Epidermal melanocyte (primary cell): ENCODE measurements around the gene PACS1.
"Not testable (repeated sequence)": the region's sequence is repeated elsewhere in the genome, so short reads cannot be mapped to it uniquely, and the experiment has no call there.

Experiments used
- DNase-seq: peaks from one replicate; pipeline ENCODE4 v3.0.0; 2011; ENCODE audit warnings: low spot score; ENCODE audit not compliant: insufficient read length

The PACS1 gene

DNA sequence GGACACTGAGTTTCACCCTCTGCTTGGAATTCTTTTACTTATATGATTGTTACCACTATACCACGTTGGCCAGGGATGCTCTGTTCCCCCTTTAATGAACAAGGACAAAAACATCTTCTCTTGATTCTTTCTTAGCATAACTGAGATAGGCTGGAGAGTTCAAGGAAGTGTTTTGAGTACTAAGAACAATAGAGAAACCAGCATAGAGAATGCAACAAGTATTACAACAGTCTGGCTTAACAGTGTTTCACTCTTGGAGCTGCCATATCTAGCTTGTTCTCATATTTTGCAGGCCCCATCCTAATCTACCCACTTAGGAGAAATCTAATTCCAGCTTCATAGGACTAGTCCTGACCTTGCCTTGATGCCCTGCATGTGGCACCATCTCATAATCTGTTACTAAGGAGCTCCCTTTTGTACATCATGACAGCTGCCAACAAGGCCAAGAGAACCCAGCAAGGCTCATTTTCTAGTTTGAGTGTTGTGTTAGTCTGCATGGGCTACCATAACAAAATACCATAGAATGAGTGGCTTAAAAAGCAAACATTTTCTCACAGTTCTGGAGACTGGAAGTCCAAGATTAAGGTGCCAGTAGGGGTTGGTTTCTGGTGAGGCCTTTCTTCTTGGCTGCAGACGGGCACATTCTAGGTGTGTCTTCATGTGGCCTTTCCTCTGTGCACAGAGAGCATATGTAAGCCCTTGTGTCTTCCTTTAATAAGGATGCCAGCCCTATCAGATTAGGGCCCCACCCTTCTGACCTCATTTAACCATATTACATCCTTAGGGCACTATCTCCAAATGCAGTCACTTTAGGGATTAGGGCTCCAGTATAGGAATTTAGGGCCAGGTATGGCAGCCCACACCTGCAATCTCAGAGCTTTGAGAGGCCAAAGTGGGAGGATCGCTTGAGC, 37.8 kb downstream of the PACS1 start:
- no peak for DNase-seq

DNA sequence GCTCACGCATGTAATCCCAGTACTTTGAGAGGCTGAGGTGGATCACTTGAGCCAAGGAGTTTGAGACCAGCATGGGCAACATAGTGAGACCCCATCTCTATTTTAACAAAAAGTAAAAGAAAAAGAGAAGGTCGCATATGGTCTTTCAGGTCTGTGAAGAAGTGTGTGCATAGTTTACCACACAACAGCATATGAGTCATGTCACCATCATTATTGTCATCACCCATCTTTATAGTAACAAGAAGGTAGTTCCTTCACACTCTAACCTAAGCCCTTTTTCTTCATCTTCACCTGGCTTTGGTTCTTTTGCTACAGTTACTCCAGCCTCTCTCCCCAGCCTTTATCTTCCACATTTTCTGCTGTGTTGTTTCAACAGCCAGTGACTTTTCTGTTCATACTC, 39.2 kb downstream of the PACS1 start:
- DNase-seq, result no peak

DNA sequence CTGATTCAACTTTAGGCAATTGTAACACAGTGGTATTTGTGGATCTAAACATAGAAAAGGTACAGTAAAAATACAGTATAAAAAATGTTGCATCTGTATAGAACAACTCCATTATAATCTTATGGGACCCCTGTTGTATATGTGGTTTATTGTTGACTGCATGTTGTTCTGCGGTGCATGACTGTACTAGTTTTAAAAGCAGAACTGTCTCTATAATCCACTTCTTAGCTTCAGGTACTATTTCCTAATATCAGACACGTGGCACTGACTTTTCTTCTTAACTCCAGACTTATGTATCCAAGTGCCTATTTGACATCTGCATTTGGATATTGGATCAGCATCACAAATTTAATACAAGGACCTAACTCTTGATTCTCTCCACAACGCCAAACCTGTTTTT, 41.1 kb downstream of the PACS1 start:
- DNase-seq, result no peak

DNA sequence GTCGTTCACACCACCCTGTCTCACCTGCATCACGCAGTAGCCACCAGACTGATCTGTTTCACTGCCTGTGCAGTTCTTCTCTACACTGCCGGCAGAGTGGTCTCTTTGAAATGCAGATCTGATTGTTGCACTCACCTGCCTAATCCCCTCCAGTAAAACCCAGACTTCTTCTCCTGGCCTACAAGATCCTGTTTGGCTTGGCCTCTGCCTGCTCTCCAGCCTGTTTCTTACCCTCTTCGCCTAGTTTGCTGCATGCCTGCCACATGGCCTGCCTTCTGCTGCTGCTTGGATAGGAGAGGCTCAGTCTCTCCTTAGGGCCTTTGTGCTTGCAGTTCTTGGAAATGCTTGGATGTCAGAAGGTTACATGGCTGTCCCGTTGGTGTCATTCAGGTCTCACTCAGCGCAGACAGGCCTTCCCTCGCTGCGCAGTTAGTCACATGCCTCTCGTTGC, 42.0 kb downstream of the PACS1 start:
- DNase-seq, result no peak

DNA sequence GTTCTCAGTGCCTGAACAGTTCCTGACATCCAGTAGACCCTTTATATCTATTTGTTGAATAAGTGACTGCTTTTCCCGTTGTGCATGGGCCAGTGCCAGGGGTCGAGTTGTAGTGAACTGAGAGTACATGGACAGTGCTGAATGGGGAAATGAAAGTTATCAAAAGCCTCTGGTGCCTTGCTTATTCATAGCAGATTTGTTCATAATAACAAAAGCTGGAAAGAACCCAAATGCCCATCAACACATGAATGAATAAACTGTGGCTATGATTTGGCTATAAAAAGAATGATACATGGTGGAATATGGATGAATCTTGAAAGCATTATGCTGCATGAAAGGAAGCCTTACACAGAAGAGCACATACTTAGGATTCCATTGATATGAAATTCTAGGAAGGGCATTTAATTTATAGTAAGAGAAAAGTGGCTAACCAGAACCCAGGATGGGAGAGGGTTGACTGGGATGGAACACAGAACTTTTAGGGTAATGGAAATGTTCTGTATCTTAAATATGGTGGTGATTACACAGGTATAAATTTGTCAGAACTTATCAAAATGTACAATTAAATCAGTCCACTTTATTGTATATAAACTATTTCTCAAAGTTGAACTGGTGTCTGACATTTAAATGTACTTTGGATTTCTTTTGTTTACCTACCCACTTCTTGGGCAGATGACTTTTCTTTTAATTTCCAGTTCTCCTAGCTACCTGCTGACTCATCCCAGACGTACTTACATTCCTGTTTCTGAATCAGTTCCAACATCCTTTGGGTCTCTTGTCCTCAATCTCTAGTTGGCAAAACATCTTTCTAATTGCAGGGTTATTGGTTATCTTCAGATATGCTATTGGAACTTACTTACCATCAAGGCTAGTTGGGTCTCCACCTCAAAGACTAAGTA, 42.8 kb downstream of the PACS1 start:
- DNase-seq, result peak; percentile 41

DNA sequence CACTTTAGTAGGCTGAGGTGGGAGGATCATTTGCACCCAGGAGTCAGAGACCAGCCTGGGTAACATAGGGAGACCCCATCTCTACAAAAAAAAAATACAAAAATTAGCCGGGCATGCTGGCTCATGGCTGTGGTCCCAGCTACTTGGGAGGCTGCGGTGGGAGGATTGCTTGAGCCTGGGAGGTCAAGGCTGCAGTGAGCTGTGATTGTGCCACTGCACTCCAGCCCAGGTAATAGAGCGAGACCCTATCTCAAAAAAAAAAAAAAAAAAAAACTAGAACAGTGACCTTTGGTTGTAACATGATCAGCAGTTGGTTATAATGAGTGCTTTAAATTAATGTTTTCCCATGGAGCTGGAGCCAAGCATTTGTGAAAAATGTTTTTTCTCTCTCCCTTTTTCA, 44.9 kb downstream of the PACS1 start:
- DNase-seq, result not testable (repeated sequence)

DNA sequence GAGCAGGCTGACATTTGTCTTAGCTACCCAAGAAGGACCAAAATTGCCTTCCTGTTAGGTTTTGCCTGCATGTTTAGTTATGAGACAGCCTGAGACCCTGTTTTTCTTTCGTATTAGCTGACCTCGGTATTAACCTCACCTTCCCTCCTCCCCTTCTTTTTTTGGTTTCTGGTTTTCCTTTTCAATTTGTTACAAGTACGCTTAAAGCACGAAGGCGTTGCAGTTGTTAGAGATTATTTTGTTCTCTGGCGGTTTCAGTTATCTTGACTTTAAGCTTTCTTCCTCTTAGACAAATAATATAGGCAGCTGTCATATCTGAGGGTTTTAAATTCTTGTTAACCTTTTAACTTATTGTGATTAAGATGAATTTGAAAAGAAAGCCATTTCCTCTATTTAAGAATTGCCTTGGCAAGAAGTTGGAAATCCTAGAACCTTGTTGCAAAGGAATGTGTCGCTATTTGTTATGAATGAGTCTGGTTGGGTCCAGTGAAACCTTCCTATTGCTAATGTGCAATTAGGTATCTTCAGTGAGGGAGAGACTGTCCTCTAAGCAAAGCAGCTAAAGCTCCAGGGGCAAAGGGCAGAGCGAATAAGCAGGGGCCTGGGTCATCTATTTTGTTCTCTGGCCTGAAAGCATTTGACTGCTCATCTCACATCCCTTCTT, 45.7 kb downstream of the PACS1 start:
- no peak for DNase-seq

DNA sequence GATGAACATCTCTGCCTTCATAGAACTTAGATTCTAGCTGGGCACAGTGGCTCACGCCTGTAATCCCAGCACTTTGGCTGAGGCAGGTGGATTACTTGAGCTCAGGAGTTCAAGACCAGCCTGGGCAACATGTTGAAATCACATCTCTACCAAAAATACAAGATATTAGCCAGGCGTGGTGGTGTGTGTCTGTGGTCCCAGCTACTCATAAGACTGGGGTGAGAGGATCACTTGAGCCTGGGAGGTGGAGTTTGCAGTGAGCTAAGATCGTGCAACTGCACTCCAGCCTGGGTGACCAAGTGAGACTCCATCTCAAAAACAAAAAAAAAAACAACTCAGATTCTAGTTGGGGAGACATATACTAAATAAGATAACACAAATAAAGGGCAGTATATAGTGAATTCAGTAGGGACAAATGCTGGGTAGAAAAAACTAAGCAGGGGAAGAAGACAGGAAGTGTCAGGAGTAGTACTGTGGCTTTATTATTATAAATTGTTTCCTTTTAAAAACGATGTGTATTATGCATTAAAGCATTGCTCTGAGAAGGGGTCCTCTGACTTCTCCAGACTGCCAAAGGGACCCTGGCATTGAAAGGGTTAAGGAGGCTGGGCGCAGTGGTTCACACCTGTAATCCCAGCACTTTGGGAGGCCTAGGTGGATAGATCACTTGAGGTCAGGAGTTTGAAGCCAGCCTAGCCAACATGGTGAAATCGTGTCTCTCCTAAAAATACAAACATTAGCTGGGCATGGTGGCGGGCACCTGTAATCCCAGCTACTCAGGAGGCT, 46.7 kb downstream of the PACS1 start:
- no peak for DNase-seq

DNA sequence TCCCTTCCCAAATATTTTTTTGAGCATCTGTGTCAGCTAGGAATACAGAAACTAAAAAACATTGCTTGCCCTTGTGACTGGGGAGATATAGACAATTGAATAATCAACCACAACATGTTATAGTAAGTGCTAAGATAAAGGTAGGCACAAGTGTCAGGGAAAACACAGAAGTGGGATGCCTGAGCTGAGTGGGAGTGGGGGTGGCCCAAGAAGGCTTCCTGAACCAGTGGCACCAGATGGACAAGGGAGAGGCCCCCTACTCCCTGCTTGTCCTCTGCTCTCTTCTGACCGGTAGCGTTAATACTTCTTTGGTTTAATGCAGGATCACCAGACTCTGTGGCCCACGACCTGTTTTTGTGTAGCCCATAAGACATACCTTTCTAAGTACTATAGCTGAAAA, 48.8 kb downstream of the PACS1 start:
- DNase-seq, result no peak

DNA sequence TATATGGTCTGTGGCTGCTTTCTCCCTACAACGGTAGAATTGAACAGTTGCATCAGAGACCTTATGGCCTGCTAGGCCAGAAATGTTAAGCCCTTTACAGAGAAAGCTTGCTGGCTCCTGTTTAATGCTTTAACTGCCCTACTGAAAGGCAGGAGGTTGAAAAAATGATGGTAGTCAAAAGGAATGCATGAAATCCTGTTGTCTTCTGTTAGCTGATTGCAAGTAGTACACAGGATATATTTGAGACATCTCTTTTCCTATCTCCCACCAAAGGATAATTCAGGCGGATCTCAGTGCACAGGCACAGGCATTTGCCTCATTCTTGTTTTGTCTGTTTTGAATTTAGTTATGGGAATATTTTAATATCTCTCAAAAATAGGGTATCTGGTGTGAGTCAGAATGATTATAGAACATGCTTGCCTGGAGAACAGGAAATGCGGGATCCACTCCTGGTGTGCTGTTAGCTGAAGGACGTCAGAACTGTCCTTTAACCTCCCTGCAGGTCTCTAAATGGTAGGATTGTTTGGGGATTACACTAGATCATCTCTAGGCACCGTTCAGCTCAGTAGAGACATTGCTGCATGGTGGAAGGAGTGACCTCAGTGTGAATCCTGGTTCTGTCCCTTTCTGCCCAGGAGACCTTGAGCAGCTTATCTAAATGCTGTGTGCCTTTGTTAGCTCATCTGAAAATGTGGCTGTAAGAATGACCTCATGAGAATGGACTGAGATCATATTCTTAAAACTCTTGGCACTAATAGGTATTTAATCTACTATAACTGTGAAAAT, 49.5 kb downstream of the PACS1 start:
- no peak for DNase-seq

DNA sequence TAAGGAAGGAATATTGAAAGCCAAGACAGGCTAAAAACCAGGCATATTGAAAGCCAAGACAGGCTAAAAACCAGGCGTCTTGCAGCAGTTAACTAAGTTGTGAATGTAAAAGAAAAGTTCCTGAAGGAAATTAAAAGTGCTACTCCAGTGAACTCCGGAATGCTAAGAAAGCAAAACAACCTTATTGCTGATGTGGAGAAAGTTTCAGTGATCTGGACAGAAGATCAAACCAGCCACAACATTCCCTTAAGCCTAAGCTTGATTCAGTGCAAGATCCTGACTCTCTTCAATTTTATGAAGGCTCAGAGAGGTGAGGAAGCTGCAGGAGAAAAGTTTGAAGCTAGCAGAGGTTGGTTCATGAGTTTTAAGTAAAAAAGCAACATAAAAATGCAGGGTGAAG, 51.4 kb downstream of the PACS1 start:
- DNase-seq, result no peak

DNA sequence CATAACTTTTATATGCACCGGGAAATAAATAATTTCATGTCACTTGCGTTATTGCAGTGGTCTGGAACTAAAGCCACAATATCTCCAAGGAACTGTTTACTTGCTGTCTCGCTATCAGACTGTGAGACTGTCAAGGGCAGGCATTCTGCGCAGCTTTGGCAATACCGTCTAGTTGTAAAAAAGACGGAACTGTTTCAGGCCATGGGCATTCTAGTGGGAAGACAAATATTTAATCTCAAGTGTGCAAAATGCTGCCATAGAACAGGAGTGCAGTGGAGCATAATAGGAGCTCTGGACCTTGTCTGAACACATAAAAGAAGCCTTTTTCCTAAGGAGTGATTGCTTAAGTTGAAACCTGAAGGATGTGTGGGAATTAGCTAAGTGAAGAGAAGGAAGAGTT, 53.8 kb downstream of the PACS1 start:
- DNase-seq, result no peak

DNA sequence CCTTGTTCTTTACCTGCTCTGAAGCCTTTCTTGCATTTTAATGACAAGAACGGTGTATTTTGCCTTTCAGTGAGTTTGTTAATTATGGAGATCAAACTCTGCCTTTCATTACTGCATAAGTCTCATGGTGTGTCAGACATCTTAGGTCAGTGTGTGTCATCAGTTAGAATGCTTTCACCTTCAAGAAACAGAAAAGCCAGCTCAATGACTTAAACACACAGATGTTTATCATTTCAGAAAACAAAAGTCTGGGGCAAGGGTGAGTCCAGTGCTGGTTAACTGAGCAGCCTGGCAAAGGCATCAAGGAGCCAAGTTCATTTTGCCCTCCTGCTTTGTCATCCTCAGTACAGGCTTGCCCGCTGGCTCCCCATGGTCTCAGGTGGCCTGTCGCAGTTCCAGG, 54.5 kb downstream of the PACS1 start:
- no peak for DNase-seq

DNA sequence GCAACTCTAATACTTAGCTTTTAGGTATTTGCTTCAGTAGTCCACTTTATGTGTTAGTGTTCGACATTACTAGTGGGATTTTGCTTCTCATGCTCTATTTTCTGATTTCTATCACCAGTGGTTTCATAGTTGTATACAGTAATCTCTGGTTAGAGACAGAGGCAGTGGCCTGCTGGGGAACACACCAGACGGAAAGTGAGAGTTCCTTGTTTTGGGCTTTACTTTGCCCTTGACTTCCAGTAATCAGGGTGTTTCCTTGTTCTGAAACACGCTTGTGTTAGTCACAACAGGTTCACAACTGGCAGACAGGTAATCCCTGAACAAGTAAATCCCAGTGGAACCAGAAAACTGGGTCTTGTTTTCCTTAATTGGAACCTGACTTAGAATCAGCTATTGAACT, 56.0 kb downstream of the PACS1 start:
- no peak for DNase-seq

DNA sequence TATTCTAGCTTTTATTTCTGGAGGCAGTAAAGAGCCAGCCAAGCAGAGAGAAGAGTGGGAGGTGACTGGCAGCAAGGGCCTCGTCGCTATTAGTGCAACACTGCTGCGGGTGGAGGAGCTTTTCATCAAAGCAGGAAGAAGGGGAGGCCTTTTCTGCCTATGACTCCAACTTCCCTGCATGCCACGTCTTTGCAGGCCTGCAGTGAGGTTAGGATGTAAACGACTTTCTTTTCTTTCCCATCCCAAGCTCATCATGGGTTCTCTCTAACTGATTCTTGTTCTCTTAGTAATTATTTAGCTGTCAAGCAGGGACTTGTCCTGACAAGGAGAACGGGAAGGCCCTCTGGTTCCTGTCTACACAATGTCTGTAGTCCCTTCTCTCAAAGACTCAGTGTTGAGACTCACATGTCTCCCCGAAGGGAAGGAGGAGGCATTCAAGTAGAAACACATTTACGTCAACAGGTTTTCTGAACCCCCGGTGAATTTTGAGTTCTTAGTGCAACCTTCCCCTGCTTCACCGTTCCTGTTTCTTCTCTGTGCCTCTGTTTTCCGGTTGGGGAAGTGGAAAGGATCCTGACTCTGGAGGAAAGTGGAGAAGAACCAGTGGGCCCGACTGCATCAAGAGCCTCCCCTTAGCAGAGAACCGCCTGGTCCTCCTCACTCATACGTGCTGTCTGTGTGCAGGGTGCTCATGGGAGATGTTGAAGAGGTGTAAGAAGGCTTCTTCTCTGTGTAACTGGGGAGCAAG, 56.9 kb downstream of the PACS1 start:
- no peak for DNase-seq

DNA sequence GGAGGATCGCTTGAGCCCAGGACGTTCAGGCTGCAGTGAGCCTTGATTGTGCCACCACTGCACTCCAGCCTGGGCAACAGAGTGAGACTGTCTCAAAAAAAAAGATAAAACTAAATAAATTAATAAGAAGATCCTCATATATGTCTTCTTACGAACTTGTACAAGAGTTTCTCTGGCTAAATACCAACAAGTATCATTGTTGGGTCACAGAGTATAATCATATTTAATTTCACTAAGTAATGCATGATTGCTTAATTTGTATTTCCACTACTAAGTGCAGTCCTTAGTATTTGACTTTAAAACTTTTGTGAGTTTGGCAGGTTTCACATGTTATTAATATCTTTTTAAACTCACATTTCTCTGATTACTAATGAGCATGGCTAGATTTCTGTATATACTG, 60.9 kb downstream of the PACS1 start:
- no peak for DNase-seq

DNA sequence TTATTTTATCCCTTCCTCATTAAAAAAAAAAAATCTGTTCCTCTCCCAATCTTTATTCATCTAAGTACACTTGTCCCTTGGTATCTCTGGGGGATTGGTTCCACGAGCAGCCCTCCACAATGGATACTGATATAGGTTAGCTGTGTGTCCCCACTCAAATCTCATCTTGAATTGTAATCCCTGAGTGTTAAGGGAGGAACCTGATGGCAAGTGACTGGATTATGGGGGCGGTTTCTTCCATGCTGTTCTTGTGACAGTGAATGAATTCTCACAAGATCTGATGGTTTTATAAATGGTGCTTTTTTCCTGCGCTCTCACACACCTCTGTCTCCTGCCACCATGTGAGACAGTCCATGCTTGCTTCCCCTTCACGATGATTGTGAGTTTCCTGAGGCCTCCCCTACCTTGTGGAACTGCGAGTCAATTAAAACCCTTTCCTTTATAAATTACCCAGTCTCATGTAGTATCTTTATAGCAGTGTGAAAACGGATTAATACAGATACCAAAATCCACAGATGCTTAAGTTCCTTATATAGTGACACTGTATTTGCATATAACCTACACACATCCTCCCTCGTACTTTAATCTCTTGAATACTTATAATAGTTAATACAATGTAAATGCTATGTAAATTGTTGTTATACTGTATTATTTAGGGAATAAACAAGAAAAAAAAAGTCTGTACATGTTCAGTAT, 62.0 kb downstream of the PACS1 start:
- no peak for DNase-seq

DNA sequence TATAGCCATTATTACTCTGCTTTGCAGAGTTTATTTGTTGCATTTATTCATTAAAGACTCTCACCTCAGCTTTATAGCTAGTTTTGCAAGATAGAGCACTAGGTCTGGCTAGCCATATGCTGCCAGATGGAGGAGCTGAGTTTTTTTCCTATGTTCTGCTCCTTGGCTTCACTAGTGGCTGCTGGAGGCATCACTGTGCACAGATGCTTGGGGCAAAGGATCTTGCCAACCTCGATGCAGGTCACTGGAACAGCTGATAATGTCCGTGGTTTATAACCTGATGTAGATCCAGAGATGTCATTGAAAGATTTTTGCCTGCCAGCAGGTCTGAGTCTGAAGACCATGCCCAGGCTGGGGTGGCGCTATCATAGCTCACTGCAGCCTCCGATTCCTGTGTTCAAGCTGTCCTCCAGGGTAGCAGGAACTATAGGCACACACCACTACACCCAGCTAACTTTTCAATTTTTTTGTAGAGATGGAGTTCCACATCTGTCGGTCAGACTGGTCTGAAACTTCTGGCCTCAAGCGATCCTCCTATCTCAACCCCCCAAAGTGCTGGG, 63.2 kb downstream of the PACS1 start:
- no peak for DNase-seq

DNA sequence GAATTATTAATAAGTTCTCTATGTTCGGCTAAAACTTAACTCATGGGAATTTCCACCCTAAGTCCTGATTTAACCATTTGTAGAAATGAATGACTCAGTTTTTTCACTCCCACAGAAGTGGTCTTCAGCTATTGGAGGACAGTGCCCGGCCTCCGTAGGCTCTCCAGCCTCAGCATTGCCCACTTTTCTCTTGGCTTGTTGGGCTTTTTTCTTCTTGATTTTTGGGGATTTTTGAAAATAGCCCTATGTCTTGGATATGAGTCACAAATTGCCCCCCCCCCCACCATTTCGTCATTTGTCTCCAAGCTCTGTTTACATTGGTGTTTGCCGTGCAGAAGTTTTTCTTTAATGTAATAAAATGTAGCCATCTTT, 66.7 kb downstream of the PACS1 start:
- no peak for DNase-seq
